Bronchial epithelial cell (primary cell): ENCODE measurements around the gene TGFBR3. TPM values are rescaled to one million over a fixed set of nuclear protein-coding genes. Genes with fewer than 3 reads are reported as not detected.

Source experiments
- DNase-seq: peaks from one replicate; pipeline ENCODE4 v3.0.0-alpha.2; 2010; ENCODE audit warnings: low read depth
- FAIRE-seq: peaks from 2 replicates; lab custom pipeline; 2011; peaks lifted over from hg19 to GRCh38; lab: Jason Lieb, UNC
- H3K27me3 ChIP-seq: 2 replicates; pipeline ENCODE4 v1.5.1; 2011; ENCODE audit warnings: low read length; ENCODE audit not compliant: control insufficient read depth, insufficient read depth
- H3K36me3 ChIP-seq: 2 replicates; pipeline ENCODE4 v1.5.1; 2011; ENCODE audit warnings: low read length; ENCODE audit not compliant: control insufficient read depth, insufficient read depth
- H3K4me3 ChIP-seq: 2 replicates; pipeline ENCODE4 v1.5.1; 2011; ENCODE audit warnings: mild to moderate bottlenecking, low read depth, low read length, control low read depth
- total RNA-seq: library from RNA; depleted of rRNA; stranded (reverse); fragments of >200 nt; gene quantifications from 2 replicates; pipeline ENCODE4 v1.2.1, GENCODE V29; 2014
- TF ChIP-seq, protein P1 (sequence below): IDR thresholded peaks from 2 replicates; pipeline ENCODE4 v1.5.1; 2011; ENCODE audit warnings: mild to moderate bottlenecking, moderate library complexity, low read length, control low read depth, inconsistent platforms; ENCODE audit not compliant: insufficient read depth, severe bottlenecking

The TGFBR3 gene
- total RNA-seq, 1 donor from 2014 or later: 1.8 TPM

DNA sequence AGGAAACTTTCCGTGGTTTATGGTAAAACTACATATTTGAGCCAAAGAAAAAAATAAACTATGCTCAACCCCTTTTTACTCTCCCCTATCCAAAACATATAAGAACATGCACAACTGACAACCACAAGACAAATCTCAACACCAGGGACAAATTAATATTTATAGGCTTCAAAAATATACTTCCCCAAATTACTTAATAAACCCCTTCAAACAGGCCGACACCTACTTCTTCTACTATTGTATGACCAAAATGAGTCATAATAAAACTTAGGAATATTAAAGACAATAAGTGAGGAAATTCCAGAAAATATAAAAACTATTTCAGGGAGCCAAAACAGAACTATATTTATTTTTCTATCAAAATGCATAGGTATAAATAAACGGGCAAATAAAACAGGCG lies 71.5 kb downstream of the TGFBR3 start:
- no peak for DNase-seq

DNA sequence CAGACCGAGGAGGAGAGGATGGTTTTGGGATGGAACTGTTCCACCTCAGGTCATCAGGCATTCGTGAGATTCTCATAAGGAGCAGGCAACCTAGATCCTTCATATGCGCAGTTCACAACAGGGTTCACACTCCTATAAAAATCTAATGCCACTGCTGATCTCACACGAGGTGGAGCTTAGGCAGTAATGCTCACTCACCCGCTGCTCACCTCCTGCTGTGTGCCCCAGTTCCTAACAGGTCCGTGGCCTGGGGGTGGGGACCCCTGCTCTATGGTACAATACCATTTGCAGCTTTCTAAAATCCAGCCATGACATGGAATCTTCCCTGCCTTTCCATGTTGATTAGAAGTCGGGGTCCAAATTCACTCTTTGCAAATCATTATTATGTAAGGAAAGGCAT lies 72.1 kb downstream of the TGFBR3 start:
- Histone ChIP-seq H3K36me3 (no peaks in the 10 kb centered on the region), H3K27me3 (no peaks in the 10 kb centered on the region), H3K4me3 (no peak overlapping the region)
- FAIRE-seq (no peak), DNase-seq (no peak)
- TF ChIP-seq, protein P1, sequence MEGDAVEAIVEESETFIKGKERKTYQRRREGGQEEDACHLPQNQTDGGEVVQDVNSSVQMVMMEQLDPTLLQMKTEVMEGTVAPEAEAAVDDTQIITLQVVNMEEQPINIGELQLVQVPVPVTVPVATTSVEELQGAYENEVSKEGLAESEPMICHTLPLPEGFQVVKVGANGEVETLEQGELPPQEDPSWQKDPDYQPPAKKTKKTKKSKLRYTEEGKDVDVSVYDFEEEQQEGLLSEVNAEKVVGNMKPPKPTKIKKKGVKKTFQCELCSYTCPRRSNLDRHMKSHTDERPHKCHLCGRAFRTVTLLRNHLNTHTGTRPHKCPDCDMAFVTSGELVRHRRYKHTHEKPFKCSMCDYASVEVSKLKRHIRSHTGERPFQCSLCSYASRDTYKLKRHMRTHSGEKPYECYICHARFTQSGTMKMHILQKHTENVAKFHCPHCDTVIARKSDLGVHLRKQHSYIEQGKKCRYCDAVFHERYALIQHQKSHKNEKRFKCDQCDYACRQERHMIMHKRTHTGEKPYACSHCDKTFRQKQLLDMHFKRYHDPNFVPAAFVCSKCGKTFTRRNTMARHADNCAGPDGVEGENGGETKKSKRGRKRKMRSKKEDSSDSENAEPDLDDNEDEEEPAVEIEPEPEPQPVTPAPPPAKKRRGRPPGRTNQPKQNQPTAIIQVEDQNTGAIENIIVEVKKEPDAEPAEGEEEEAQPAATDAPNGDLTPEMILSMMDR: no peak

More for the DNA sequence above, 71.5 kb downstream of the TGFBR3 start:
- Histone ChIP-seq H3K36me3 (no peaks in the 10 kb centered on the region), H3K4me3 (no peak overlapping the region), H3K27me3 (no peaks in the 10 kb centered on the region)
- TF ChIP-seq, protein P1: no peak
- no peak for FAIRE-seq

DNA sequence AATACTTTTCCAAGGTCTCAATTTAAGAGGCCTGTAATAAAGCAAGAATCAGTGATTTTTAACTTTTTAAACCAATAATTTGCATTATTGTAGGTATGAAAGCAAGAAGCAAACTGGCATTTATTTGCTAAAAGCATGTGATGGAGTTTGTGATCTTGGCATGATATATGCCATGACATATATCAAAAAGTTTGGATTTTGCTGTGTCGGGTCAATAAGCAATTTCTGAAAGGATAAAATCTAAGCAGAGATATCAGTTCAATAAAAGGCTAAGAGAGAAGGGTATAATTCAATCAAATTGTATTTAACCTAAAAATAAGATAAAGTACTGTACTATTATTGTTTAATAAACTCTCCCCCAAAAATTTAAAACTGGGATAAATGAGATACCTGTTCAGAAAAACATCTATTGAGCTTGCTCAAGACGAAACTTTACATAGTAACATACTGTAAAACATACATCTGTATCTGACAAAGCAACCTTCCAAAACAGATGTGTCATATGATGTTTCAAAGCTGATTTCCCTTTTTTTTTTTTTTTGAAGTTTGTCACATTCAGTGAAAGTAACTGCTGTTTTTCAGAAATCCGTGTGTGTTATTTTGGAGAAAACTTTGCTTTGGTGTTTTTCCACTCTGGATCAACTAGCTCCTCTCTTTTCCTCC lies 74.5 kb downstream of the TGFBR3 start:
- DNase-seq (no peak), FAIRE-seq (no peak)
- Histone ChIP-seq H3K27me3 (no peaks in the 10 kb centered on the region), H3K36me3 (no peaks in the 10 kb centered on the region), H3K4me3 (no peak overlapping the region)
- TF ChIP-seq, protein P1: no peak

DNA sequence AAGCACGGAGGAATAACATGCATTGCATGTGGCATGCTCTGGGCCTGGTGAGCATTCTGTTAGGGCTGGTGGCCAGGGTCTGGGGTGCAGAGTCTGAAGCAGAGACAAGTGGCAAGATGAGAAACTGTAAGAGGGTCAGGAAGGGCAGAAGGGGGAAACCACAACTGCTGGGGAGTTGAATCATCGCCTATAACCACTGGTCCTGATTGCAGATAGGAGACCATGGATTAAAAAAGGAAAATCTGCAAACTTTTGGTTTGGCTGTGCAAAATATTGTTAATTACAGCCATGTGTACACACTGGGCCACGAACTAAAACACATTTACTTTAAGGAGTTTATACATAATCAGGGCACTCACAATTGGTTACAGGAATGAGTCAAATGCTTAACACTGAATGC lies 76.6 kb downstream of the TGFBR3 start:
- DNase-seq (no peak), FAIRE-seq (no peak)
- TF ChIP-seq, protein P1: no peak
- no peaks in the 10 kb centered on the region for H3K36me3 ChIP-seq
- H3K27me3 ChIP-seq: no peaks in the 10 kb centered on the region
- H3K4me3 ChIP-seq: no peak overlapping the region

DNA sequence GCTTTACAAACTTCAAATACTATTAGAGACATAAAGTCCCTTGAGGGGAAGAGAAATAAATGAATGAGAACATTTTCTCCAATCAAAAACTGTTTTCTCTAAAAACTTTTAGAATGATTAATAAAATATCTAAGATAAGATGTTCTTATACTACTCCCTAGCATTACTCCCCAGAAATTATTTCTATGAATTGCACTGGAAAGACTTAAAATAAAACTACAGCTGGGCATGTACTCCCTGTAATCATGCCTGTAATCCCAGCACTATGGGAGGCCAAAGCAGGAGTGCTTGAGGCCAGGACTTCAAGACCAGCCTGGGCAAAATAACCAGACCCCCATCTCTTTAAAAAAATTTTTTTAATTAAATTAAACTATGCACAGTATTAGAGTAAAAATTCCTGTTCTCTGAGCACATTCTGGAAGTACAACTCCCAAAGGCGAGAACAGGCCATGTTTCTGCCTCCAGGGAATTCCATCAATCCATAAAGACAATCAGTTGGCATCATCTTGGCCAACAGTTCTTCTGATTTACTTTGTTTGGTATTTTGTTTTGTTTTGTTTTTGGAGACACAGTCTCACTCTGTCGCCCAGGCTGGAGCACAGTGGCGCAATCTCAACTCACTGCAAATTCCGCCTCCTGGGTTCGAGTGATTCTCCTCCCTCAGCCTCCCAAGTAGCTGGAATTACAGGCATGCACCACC lies 77.9 kb downstream of the TGFBR3 start:
- no peak overlapping the region for H3K4me3 ChIP-seq
- DNase-seq (no peak), FAIRE-seq (no peak)
- H3K27me3 ChIP-seq: no peaks in the 10 kb centered on the region
- no peaks in the 10 kb centered on the region for H3K36me3 ChIP-seq
- TF ChIP-seq, protein P1: no peak
